GM12891 (cell line): ENCODE results near the gene NEDD8.

Experiments
- DNase-seq: peaks from one replicate; pipeline ENCODE4 v3.0.0; 2011; ENCODE audit warnings: low spot score; ENCODE audit not compliant: insufficient read length
- FAIRE-seq: peaks from 2 replicates; lab custom pipeline; 2011; peaks lifted over from hg19 to GRCh38; lab: Jason Lieb, UNC
- PAX5 ChIP-seq: IDR thresholded peaks from 2 replicates; pipeline ENCODE4 v1.6.1; 2011; ENCODE audit warnings: low read length, moderate library complexity, mild to moderate bottlenecking; ENCODE audit not compliant: insufficient read depth, severe bottlenecking
- POLR2A ChIP-seq: IDR thresholded peaks from 2 replicates; pipeline ENCODE4 v1.6.1; 2011; ENCODE audit warnings: low read depth, low read length, control low read depth
- POLR2AphosphoS5 ChIP-seq: IDR thresholded peaks from 2 replicates; pipeline ENCODE4 v1.6.1; 2011; ENCODE audit warnings: low read depth, low read length, control low read depth
- POU2F2 ChIP-seq: IDR thresholded peaks from 2 replicates; pipeline ENCODE4 v1.6.1; 2011; ENCODE audit warnings: low read depth, mild to moderate bottlenecking, control low read depth, low read length, moderate library complexity
- SPI1 ChIP-seq: IDR thresholded peaks from 2 replicates; pipeline ENCODE4 v1.6.1; 2011; ENCODE audit warnings: low read depth, low read length, control low read depth
- TAF1 ChIP-seq: IDR thresholded peaks from 2 replicates; pipeline ENCODE4 v1.6.1; 2011; ENCODE audit warnings: low read depth, low read length, control low read depth

The NEDD8 gene

GRCh38 chr14:24237463-24237955 lies 5.3 kb upstream of the NEDD8 start:
- no peak for DNase-seq
- no peak for FAIRE-seq
- TF ChIP-seq SPI1: no peak
- no peak for TF ChIP-seq PAX5
- no peak for TF ChIP-seq POLR2AphosphoS5
- TF ChIP-seq POLR2A: no peak
- TF ChIP-seq TAF1: no peak
- no peak for TF ChIP-seq POU2F2

- FAIRE-seq (no peak), DNase-seq (no peak)
- TF ChIP-seq POU2F2: no peak
- peak; percentile 33; the same call in 1 of the 2 replicates for TF ChIP-seq POLR2AphosphoS5
- no peak for TF ChIP-seq TAF1
- TF ChIP-seq POLR2A: peak; percentile 40; the same call in 1 of the 2 replicates
- TF ChIP-seq SPI1: no peak
- no peak for TF ChIP-seq PAX5
Measured at GRCh38 chr14:24236689-24237462, 4.7 kb upstream of the NEDD8 start.

GRCh38 chr14:24235804-24236688 lies 3.9 kb upstream of the NEDD8 start:
- no peak; the same call in 1 of the 2 replicates for TF ChIP-seq POLR2AphosphoS5
- TF ChIP-seq SPI1: no peak
- no peak for TF ChIP-seq PAX5
- TF ChIP-seq TAF1: no peak
- no peak for TF ChIP-seq POU2F2
- no peak for TF ChIP-seq POLR2A
- FAIRE-seq: no peak
- DNase-seq: no peak

- no peak for TF ChIP-seq PAX5
- no peak for TF ChIP-seq TAF1
- no peak for TF ChIP-seq POU2F2
- TF ChIP-seq POLR2A: no peak
- no peak for TF ChIP-seq SPI1
- no peak for TF ChIP-seq POLR2AphosphoS5
- FAIRE-seq: no peak
- DNase-seq: no peak
Measured at GRCh38 chr14:24234095-24235005, 2.2 kb upstream of the NEDD8 start.

- TF ChIP-seq POLR2A (no peak), POLR2AphosphoS5 (no peak), SPI1 (no peak), POU2F2 (no peak), PAX5 (no peak), TAF1 (no peak)
- FAIRE-seq (peak; percentile 16), DNase-seq (no peak)
Measured at GRCh38 chr14:24233538-24233866, 1.3 kb upstream of the NEDD8 start.

GRCh38 chr14:24232645-24233537 lies 724 bp upstream of the NEDD8 start, which contains the start of gene GMPR2:
GMPR2 (plus strand) TSS chr14:24232929; CDS start chr14:24233254, 325 bp downstream.
- FAIRE-seq: peak; percentile 56
- no peak for DNase-seq
- TF ChIP-seq POLR2AphosphoS5 (no peak; the same call in 1 of the 2 replicates), PAX5 (no peak), SPI1 (peak; percentile 50; the same call in 1 of the 2 replicates), POU2F2 (0 out of 2 replicates have a peak, but pooled peaks have one; percentile 16), TAF1 (peak; percentile 12)

GRCh38 chr14:24231263-24232120 lies 675 bp downstream of the NEDD8 start:
- TF ChIP-seq POU2F2: no peak
- no peak for TF ChIP-seq POLR2A
- no peak for TF ChIP-seq SPI1
- DNase-seq (no peak), FAIRE-seq (no peak)
